ENCODE results near the gene OSBPL10. TPM values are rescaled to one million over a fixed set of nuclear protein-coding genes. Genes with fewer than 3 reads are reported as not detected.

OSBPL10 gene
- total and polyA plus RNA-seq, 2 of the 8 experiments (the other 6 are each of a cell fraction or from before 2014, with no cell fraction given) = 26.2 to 86.7 TPM

DNA sequence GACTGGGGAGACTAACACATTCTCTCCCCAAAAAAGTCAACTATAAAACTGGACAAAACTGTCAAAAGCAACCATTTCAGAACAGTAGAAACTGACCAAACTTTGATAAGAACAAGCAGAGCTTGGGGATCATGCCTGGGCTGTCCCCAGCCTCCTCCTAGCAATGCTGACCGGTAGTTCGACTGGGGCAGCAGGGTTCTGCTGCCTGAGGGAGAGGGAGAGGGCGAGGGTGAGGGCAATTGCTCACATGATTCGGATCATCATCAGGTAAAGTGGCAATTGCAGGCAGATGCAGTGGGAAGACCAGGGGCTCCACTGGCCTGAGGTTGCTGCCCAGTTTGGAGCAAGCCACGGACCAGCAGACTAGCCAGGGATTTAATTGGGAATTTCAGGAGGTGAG, 88.6 kb downstream of the OSBPL10 start (continued):
- TF ChIP-seq, protein P1, sequence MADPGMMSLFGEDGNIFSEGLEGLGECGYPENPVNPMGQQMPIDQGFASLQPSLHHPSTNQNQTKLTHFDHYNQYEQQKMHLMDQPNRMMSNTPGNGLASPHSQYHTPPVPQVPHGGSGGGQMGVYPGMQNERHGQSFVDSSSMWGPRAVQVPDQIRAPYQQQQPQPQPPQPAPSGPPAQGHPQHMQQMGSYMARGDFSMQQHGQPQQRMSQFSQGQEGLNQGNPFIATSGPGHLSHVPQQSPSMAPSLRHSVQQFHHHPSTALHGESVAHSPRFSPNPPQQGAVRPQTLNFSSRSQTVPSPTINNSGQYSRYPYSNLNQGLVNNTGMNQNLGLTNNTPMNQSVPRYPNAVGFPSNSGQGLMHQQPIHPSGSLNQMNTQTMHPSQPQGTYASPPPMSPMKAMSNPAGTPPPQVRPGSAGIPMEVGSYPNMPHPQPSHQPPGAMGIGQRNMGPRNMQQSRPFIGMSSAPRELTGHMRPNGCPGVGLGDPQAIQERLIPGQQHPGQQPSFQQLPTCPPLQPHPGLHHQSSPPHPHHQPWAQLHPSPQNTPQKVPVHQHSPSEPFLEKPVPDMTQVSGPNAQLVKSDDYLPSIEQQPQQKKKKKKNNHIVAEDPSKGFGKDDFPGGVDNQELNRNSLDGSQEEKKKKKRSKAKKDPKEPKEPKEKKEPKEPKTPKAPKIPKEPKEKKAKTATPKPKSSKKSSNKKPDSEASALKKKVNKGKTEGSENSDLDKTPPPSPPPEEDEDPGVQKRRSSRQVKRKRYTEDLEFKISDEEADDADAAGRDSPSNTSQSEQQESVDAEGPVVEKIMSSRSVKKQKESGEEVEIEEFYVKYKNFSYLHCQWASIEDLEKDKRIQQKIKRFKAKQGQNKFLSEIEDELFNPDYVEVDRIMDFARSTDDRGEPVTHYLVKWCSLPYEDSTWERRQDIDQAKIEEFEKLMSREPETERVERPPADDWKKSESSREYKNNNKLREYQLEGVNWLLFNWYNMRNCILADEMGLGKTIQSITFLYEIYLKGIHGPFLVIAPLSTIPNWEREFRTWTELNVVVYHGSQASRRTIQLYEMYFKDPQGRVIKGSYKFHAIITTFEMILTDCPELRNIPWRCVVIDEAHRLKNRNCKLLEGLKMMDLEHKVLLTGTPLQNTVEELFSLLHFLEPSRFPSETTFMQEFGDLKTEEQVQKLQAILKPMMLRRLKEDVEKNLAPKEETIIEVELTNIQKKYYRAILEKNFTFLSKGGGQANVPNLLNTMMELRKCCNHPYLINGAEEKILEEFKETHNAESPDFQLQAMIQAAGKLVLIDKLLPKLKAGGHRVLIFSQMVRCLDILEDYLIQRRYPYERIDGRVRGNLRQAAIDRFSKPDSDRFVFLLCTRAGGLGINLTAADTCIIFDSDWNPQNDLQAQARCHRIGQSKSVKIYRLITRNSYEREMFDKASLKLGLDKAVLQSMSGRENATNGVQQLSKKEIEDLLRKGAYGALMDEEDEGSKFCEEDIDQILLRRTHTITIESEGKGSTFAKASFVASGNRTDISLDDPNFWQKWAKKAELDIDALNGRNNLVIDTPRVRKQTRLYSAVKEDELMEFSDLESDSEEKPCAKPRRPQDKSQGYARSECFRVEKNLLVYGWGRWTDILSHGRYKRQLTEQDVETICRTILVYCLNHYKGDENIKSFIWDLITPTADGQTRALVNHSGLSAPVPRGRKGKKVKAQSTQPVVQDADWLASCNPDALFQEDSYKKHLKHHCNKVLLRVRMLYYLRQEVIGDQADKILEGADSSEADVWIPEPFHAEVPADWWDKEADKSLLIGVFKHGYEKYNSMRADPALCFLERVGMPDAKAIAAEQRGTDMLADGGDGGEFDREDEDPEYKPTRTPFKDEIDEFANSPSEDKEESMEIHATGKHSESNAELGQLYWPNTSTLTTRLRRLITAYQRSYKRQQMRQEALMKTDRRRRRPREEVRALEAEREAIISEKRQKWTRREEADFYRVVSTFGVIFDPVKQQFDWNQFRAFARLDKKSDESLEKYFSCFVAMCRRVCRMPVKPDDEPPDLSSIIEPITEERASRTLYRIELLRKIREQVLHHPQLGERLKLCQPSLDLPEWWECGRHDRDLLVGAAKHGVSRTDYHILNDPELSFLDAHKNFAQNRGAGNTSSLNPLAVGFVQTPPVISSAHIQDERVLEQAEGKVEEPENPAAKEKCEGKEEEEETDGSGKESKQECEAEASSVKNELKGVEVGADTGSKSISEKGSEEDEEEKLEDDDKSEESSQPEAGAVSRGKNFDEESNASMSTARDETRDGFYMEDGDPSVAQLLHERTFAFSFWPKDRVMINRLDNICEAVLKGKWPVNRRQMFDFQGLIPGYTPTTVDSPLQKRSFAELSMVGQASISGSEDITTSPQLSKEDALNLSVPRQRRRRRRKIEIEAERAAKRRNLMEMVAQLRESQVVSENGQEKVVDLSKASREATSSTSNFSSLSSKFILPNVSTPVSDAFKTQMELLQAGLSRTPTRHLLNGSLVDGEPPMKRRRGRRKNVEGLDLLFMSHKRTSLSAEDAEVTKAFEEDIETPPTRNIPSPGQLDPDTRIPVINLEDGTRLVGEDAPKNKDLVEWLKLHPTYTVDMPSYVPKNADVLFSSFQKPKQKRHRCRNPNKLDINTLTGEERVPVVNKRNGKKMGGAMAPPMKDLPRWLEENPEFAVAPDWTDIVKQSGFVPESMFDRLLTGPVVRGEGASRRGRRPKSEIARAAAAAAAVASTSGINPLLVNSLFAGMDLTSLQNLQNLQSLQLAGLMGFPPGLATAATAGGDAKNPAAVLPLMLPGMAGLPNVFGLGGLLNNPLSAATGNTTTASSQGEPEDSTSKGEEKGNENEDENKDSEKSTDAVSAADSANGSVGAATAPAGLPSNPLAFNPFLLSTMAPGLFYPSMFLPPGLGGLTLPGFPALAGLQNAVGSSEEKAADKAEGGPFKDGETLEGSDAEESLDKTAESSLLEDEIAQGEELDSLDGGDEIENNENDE (IDR thresholded peaks at IDR 0.05; ENCODE audit: insufficient replicate concordance, low read length) = no peak
- TF ChIP-seq KDM1A (IDR thresholded peaks at IDR 0.05; ENCODE audit: borderline replicate concordance, low read length) (no peak), BRCA1 (IDR thresholded peaks at IDR 0.05; ENCODE audit: low read depth, low read length) (no peak), TBP (IDR thresholded peaks at IDR 0.05; ENCODE audit: low read depth, low read length) (no peak), YY1 (IDR thresholded peaks at IDR 0.05; ENCODE audit: low read depth, low read length) (no peak), RXRA (IDR thresholded peaks at IDR 0.05; ENCODE audit: insufficient read depth, low read depth, low read length) (no peak), GABPA (IDR thresholded peaks at IDR 0.05; ENCODE audit: borderline replicate concordance, insufficient read depth, low read length) (no peak), BACH1 (IDR thresholded peaks at IDR 0.05; ENCODE audit: low read length) (no peak), EGR1 (IDR thresholded peaks at IDR 0.05; ENCODE audit: borderline replicate concordance, low read depth, low read length) (no peak), SIX5 (IDR thresholded peaks at IDR 0.05; ENCODE audit: low read depth, low read length) (no peak), POLR2A (IDR thresholded peaks at IDR 0.05; ENCODE audit: control extremely low read depth in 1 of 2, low read depth in 2 of 2, low read length in 2 of 2) (no peak), JUN (IDR thresholded peaks at IDR 0.05; ENCODE audit: low read depth, low read length) (no peak)
